Daoy (cell line): Measurements from ENCODE around the gene FAM234A. TPM values are rescaled to one million over a fixed set of nuclear protein-coding genes. Genes with fewer than 3 reads are reported as not detected.

Experiments used
- DNase-seq: peaks from one replicate; pipeline ENCODE4 v3.0.0-alpha.2; 2015; ENCODE audit warnings: low read depth
- total RNA-seq: library from RNA; depleted of rRNA; stranded (reverse); fragments of >200 nt; shearing (Covaris generic); gene quantifications from 2 replicates; pipeline ENCODE4 v1.2.3, GENCODE V29; 2014

FAM234A gene
- total RNA-seq, 1 experiment from 2014 or later = 29.1 TPM

DNA sequence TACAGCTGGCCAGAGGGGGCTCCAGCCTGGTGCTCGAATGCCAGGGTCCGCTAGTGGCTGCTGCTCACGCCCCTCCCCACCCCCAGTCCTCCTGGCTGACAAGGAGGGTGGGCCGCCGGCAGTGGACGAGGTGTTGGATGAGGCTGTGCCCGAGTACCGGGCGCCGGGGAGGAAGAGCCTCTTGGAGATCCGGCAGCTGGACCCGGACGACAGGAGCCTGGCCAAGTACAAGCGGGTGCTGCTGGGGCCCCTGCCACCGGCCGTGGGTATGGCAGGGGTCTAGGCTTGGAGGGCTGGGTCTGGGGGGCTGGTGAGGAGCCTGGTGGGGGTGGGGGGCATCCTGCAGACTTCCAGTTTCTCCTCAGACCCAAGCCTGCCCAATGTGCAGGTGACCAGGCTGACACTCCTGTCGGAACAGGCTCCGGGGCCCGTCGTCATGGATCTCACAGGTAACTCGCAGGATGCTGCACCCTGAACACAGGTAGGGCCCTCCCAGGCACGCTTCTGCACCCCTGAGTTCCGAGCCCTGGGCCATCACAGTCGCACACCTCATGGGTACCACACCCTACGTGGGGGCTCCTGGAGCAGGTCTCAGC is 47.1 kb downstream of the FAM234A start:
- no peak for DNase-seq

DNA sequence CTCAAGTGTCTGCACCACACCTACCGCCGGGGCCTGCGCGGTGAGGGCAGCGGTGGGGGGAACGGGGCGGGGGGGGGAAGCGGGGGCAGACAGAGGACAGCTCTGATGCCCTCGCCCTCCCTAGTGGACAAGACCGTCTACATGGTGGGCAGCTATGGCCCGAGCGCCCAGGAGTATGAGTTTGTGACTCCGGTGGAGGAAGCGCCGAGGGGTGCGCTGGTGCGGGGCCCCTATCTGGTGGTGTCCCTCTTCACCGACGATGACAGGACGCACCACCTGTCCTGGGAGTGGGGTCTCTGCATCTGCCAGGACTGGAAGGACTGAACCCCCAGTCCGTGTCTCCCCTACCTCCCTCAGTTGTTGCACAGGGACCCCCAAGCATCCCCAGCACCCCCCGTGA is 47.9 kb downstream of the FAM234A start:
- no peak for DNase-seq

DNA sequence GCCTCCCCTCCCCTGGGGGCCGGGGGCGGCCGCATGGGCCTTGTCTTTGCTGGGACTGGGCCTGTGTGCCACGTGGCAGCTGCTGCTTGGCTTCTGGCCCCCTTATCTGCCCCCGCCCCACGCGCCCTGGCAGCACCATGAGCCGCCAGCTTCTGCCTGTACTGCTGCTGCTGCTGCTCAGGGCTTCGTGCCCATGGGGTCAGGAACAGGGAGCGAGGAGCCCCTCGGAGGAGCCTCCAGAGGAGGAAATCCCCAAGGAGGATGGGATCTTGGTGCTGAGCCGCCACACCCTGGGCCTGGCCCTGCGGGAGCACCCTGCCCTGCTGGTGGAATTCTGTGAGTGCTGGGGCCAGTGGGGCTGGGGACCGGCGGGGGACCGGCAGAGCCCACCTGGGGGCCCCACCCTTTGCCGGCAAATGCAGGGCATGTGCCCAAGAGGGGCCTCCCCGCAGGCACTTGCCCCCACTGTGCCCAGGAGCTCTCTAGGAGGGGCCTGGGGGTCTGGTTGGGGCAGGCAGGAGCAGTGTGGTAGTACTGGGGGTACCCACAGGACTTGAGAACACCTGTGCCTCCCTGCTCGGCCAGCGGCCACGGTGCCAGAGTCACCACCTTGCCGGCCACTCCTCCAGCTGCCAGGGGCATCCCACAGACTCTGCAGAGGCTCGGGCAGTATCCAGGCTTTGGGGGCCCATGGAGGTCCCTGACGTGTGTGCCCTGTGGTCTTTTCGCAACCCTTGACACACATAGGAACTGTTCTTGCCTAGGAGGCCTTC is 48.6 kb downstream of the FAM234A start, which contains the start of gene PDIA2:
Gene PDIA2, plus strand, starts transcription at position 132 of the 773 bp plus-strand sequence. Its CDS starts 6 bp downstream, at position 138.
- DNase-seq = no peak

DNA sequence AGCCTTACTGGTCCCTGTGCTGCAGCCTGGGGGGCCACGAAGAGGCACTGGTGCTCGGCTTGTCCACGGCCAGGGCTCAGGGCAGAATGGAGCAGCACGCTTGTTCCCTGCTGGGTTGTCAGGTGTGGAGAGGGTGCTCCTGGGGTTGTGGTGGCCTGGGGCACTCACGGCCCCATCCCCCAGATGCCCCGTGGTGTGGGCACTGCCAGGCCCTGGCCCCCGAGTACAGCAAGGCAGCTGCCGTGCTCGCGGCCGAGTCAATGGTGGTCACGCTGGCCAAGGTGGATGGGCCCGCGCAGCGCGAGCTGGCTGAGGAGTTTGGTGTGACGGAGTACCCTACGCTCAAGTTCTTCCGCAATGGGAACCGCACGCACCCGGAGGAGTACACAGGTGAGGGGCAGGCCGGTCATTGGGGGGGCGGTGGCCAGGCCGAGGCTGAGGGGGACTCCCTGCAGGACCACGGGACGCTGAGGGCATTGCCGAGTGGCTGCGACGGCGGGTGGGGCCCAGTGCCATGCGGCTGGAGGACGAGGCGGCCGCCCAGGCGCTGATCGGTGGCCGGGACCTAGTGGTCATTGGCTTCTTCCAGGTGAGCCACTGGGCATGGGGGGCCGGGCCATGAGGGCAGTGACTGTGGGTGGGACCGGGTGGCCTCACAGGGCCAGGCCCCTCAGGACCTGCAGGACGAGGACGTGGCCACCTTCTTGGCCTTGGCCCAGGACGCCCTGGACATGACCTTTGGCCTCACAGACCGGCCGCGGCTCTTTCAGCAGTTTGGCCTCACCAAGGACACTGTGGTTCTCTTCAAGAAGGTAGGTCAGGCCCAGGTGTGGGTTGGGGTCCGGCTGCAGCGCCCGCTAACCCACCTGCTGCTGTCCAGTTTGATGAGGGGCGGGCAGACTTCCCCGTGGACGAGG is 49.8 kb downstream of the FAM234A start:
- no peak for DNase-seq

DNA sequence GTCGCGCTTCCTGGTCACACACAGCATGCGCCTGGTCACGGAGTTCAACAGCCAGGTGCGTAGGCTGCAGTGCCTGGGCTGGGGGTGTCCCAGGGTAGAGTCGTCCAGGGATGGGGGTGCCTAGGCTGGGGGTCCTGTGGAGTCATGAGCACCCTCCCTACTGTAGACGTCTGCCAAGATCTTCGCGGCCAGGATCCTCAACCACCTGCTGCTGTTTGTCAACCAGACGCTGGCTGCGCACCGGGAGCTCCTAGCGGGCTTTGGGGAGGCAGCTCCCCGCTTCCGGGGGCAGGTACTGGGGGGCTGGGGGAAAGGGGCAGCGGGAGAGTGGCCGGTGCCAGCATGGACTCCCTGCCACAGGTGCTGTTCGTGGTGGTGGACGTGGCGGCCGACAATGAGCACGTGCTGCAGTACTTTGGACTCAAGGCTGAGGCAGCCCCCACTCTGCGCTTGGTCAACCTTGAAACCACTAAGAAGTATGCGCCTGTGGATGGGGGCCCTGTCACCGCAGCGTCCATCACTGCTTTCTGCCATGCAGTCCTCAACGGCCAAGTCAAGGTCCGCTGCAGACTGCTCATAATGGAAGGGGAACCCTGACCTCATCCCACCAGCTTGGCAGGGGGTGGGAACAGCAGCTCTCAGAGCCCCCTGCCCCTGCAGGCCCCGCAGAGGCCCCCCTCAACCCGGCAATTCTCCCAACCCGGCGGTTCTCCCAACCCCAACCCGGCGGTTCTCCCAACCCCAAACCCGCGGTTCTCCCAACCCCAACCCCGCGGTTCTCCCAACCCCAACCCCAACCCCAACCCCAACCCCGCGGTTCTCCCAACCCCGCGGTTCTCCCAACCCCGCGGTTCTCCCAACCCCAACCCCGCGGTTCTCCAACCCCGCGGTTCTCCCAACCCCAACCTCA is 50.8 kb downstream of the FAM234A start:
- DNase-seq = no peak

DNA sequence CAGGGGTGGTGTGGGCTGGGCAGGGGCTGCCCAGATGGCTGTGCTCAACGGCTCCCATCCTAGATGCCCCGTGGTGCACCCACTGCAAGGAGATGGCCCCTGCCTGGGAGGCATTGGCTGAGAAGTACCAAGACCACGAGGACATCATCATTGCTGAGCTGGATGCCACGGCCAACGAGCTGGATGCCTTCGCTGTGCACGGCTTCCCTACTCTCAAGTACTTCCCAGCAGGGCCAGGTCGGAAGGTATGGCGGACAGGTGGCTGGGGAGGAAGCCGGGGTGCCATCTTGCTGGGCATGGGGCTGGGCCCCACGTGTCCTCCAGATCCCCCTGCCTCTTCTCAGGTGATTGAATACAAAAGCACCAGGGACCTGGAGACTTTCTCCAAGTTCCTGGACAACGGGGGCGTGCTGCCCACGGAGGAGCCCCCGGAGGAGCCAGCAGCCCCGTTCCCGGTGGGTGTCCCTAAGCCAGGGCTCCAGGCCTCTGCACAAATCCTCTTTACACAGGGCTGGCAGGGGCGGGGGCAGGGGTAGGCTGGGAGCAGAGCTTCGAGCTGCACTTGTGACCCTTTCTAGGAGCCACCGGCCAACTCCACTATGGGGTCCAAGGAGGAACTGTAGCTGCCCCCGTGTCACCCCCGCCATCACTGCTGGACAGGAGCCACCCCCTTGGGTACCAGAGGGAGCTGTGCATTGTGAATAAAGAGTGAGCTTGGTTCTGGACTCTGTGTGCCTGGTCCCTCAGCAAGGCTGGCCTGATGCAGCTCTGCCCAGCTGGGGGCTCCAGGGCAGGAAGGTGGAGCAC is 52.1 kb downstream of the FAM234A start:
- no peak for DNase-seq

DNA sequence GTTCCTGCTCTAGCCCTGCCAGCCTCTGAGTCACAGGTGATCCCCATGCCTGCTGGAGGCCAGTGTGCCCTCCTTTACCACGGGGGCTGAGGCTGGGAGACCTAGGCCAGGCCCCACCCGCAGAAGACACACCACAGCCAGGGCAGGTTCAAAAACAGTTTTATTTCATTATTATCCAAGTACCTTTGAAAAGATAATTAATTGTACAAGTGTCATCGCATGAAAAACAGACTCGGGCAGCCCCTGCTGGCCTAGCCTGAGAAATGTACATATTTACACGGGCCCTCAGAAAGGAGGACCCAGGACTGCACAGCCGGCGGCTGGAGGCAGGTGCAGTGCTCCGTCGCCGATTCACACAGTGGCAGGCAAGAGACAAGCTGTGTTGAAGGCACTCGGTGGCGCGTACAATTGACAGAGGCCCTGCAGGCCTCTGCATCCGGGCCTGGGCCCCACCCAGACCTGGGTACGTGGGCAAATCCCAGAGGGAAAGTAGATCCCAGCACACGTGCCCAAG is 52.7 kb downstream of the FAM234A start:
- DNase-seq = no peak

DNA sequence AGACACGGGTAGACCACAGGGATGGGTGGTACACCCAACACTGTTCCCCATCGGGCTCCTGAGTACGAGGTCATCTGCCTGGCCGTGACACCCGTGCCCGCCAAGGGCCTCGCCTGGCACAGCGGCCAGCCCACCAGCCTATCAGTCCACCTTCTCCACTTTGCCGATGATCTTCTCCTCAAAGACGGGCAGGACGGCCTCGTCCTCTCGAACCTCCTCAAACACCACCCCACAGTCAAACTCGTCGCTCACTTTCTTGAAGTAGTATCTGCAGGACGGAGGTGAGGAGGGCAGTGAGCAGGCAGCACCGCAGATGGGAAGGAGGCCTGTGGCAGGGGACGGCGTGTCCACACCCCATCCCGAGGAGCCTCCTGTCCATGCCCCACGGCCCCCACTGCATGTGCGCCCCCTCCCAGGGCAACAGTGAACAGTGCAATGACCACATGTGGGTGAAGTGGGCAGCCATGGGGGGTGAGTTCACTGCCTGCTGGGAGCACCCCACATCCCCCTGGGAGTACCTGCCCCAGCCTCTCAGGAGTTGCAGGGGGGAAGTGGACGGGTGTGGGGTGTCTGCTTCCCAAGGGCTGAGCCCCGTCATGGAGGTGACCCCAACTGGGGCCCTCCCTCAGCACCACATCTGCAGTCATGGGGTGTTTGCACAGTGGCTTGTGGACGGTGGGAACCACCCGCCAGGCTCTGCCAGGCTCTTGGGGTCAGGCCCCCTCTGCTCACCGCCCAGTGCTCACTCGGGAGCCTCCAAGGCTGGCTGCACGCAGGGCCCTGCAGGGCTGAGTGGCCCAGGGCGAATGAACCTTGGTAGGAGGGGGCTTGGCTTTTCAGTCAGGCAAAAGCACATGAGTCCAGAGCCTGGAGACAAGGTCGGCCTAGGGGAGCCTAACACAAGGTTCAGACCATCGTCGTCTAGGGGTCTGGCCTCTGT is 53.6 kb downstream of the FAM234A start:
- DNase-seq = no peak

DNA sequence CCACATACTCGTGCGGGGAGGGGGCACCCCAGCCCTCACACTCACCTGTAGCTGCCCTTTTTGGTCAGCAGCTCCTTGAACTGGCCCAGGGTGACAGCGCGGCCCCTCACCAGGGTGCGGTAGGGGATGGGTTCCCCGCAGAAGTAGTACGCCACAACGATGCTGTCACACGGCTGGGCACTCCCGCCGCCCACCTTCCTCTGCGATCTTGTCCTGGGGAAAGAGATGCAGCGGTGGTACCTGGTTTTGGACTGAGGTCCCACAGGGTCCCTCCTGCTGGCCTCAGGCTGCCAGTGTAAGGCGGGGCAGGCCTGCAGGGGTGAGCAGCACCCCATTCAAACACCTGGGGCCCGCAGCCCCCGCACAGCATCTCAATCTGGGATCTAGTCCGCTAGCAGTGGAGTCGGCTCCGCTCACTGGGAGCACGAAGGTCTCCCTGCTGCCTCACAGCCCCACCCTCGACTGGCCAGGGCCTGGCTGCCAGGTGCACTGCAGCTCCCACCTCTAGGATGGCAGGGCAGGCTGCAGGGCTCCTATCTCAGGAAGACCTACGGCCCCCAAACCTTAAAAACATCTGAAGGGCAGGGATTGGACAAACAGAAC is 54.9 kb downstream of the FAM234A start:
- DNase-seq = no peak

DNA sequence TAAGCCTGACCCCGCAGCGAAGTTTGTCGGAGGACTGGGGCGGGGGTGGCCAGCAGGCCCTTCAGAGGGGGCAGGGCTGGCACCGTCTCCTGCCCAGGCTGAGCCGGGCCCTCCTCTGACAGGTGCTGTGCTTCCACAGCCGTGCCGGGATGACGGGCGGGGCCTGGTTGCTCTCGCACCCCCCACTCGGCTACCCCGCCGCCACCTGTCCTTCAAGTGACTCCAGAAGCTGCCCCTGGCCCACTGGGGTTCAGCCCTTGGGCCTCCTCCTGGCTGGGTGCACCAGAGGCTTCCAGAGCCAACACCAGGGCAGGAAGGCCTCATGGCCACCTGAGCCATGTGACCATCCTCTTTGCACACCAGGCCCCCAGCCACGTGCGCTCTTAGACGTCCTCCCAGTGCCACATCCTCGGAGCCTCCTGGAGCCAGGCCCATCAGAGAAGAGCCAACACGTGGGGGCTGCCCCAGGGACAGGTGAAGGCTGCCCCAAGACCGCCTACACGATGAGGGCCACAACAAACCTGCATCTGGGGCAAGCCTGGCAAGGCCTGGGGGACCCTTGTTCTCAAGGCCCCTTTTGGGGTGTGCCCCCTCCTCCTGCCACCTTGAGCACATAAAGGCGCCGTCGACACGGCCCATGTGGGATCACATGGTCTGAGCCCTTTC is 55.5 kb downstream of the FAM234A start:
- DNase-seq = no peak

DNA sequence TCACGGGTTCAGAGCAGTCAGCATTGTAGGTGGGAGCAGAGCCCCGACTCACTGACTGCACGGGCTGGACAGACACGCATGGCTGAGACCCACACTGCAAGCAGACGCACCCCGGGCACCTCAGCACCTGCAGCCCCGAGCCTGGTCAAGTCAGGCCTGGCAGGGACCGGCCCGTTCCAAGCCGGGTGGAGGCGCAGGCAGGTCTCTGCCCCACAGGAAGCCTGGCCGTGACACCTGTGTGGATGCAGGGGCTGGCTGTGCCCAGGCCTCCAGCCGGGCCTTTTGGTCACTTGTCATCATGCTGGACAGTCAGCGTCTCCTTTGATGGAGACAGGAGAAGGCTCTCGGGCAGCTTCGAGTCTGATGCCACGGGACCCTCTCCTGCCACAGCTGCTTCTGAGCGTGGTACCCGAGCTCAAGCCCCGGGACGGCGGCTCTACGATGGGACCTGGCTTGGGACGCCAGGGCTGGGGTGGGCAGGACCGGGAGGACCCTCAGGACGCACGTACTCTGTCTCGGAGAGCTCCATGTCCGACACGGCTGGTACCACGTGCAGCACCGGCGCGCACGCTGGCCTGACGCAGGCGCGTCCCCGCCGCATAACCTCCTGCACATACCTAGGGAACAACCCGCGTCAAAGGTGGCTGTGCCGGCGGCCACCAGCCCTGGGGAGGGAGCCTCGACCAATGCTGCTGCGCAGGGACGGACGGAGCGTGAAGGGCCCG is 56.2 kb downstream of the FAM234A start:
- DNase-seq = no peak

DNA sequence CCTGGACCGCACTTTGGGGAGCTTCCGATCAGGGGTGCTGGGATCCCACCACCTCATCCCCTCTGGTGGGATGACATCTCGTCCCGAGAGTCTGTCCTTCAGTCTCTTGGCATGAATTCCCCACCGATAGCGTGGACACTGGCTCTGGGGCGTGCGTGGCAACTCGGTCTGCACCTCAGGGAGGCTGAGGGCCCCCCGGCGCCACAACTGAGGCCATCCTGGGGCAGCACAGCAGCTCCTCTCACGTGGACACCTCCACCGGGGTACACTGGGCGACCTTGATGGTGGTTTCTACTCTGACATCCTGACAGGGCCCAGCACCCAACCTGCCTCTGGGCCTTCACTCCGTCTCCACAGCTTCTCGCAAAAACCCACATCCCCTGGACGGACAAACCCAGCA is 56.9 kb downstream of the FAM234A start:
- no peak for DNase-seq

DNA sequence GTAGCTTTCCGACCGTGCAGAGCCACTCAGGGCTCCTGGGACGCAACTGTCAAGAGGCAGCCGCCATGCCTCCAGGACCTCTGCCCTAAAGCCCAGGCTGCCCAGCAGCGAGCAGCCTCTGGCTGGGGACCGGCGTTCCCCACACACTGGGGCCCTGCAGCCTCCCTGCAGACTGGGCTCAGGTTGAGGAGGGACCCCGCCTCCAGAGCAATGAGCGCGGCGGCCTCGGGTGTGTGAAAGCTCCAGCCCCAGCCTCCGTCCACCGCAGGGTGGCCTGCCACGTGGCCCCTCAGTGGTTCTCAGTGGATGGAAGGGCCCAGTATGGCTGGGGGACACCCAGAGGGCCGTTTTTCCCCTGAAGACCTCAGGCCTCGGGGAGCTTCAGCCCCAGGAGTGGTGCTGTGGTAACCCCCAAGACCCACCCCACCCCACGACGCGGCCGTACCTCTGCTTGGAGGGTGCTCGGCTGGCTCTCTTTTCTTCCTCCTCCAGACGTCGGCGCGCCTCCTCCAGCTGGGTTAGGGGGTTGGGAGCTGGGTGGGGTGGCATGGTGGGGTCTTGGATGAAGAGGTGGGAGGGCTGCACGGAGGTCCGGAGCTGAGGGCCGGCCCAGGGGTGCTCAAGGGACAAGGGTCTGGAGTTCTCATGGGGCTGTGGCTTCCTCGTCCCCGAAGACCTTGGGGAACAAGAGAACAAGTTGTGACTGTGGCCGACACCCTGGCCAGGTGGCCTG is 58.6 kb downstream of the FAM234A start:
- DNase-seq = no peak

DNA sequence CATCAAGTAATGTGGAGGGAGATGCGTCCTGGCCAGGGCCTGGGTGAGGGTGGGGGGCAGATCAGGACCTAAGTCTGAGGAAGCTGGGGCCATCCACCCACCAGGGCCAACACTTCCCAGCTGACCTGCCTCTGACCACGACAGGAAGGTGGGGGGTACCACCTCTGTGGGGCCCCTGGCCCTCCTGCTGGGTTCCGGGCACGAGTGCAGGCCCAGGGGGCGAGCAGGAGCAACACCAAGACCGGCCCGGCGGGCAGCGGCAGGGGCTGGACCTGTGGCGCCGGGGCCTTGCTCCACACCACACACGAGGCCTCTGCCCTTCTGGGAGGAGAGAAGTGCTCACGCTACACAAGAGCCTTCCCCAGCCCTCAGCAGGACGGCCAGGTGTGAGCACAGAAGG is 61.7 kb downstream of the FAM234A start:
- no peak for DNase-seq

DNA sequence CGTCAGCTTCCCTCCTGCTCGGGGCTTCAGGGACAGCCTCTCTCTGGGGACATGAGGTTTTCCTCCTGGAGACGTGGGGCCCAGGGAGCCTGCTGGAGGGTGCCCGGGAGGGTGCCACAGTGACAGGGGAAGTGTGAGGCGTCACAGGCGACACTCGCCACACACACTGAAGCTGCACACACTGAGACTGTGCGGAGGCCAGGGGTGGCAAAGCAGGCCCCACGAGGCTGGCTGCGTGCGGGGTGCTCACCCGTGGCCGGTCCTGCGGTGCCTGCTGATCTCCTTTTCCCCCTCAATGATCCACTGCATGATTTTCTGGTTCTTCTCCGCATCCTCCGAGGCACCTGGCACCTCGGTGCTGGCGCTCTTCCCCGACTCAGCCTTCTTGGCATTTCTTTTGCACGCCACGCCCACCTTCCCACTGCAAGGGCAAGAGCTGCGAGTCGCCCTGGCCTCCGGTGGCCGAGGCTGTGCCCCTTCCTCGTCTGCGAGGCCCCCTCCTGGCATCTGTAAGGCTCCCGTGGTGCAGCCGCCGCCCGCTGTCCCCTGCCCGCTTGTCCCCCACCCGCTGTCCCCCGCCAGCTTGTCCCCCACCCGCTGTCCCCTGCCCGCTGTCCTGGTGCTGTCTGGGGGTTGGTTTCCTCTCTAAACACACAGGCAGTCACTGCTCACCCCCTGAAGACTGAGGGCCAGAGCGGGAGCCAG is 62.3 kb downstream of the FAM234A start:
- no peak for DNase-seq

DNA sequence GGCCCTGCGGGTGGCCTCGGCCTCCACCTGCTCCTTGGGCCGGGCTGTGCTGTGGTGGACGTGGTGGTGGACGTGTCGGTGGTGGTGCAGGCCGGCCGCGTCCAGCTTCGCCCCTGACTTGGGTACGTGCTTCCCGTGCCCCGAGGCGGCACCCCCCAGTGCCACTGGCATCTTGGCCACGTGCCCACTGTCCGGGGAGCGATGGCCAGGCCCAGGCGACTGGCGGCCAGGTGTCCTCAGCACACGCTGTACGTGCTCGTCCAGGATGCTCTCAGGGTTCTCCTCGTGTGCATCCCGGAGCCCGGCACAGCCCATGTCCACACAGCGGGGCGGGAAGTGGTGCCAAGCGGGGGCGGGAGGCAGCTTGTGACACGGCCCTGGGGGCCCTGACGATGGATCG is 63.2 kb downstream of the FAM234A start:
- DNase-seq = no peak
